ACHN (cell line): ENCODE data around the gene UCMA.
A peak's percentile ranks its signal among the peaks of the same experiment; 100 is the strongest.
"Not testable (repeated sequence)": the region's sequence is repeated elsewhere in the genome, so short reads cannot be mapped to it uniquely, and the experiment has no call there.

Source experiments
- DNase-seq: peaks from one replicate; pipeline ENCODE4 v3.0.0-alpha.2; 2015
- in situ Hi-C: cut with HindIII; loops from 2 replicates; pipeline ENCODE4 v1.10.0; 2017; ENCODE audit warnings: low sequenced_read_pairs, low pct_ligation_motif_present, low pct_unique_long_range_greater_than_20kb

The UCMA gene

GRCh38 chr10:13238271-13239077, 4.3 kb upstream of the UCMA start:
- in situ Hi-C loops, result no loop called here
- no peak for DNase-seq

GRCh38 chr10:13236638-13237037, 2.5 kb upstream of the UCMA start:
- DNase-seq, result no peak
- in situ Hi-C loops, result no loop called here

GRCh38 chr10:13234736-13235135, 562 bp upstream of the UCMA start:
- DNase-seq, in situ Hi-C loops: not testable (repeated sequence)

- in situ Hi-C loops, result no loop called here
Observed at GRCh38 chr10:13233358-13233757, 816 bp downstream of the UCMA start.

GRCh38 chr10:13231808-13232207, 2.4 kb downstream of the UCMA start:
- DNase-seq, result no peak
- in situ Hi-C loops, result no loop called here

More at GRCh38 chr10:13233358-13233757, 816 bp downstream of the UCMA start:
- DNase-seq, result no peak

GRCh38 chr10:13231190-13231589, 3.0 kb downstream of the UCMA start:
- in situ Hi-C loops, result no loop called here
- no peak for DNase-seq

- no peak for DNase-seq
- in situ Hi-C loops, result no loop called here
Observed at GRCh38 chr10:13227031-13227430, 7.1 kb downstream of the UCMA start.

GRCh38 chr10:13225601-13226000, 8.6 kb downstream of the UCMA start:
- no peak for DNase-seq
- in situ Hi-C loops, result no loop called here

- in situ Hi-C loops, result no loop called here
- DNase-seq, result no peak
Observed at GRCh38 chr10:13224210-13224995, 9.8 kb downstream of the UCMA start.

GRCh38 chr10:13223241-13223640, 10.9 kb downstream of the UCMA start:
- DNase-seq, result no peak
- in situ Hi-C loops, result no loop called here

GRCh38 chr10:13222566-13222965, 11.6 kb downstream of the UCMA start:
- DNase-seq, result no peak
- in situ Hi-C loops, result no loop called here

- no peak for DNase-seq
- in situ Hi-C loops, result no loop called here
Observed at GRCh38 chr10:13222151-13222550, 12.0 kb downstream of the UCMA start.

GRCh38 chr10:13221572-13221971, 12.6 kb downstream of the UCMA start:
- in situ Hi-C loops, result no loop called here
- peak; percentile 12 for DNase-seq

- DNase-seq, result peak; percentile 78
- in situ Hi-C loops, result no loop called here
Observed at GRCh38 chr10:13219685-13220670, 14.2 kb downstream of the UCMA start.

- in situ Hi-C loops, result no loop called here
- DNase-seq, result no peak
Observed at GRCh38 chr10:13218878-13219277, 15.3 kb downstream of the UCMA start.

- in situ Hi-C loops, result no loop called here
- DNase-seq, result no peak
Observed at GRCh38 chr10:13213163-13213562, 21.0 kb downstream of the UCMA start.

- peak; percentile 34 for DNase-seq
- in situ Hi-C loops, result no loop called here
Observed at GRCh38 chr10:13206546-13207443, 27.4 kb downstream of the UCMA start.

GRCh38 chr10:13206091-13206490, 28.1 kb downstream of the UCMA start:
- no peak for DNase-seq
- in situ Hi-C loops, result no loop called here
